ENCODE measurements around the gene PRCC. TPM values are rescaled to one million over a fixed set of nuclear protein-coding genes. Genes with fewer than 3 reads are reported as not detected.

The PRCC gene
- total RNA-seq, 1 donor from 2014 or later, result 60.9 TPM

DNA sequence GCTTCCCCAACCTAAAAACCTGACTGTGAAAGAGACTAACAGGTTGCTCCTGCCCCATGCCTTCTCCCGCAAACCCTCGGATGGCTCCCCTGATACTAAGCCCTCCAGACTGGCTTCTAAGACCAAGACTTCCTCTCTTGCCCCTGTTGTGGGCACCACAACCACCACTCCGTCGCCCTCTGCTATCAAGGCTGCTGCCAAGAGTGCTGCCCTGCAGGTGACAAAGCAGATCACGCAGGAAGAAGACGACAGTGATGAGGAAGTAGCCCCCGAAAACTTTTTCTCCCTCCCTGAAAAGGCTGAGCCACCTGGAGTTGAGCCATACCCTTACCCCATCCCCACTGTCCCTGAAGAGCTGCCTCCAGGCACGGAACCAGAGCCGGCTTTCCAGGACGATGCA is 19.3 kb downstream of the PRCC start:
- no peak overlapping the region for H3K27ac Mint-ChIP-seq (ENCODE audit: unreplicated experiment)
- no peak for DNase-seq (ENCODE audit: low spot score)
- H3K4me1 Mint-ChIP-seq (ENCODE audit: low read depth), result peaks cover 3% of the 10 kb centered on the region
- no peaks in the 10 kb centered on the region for H3K9me3 Mint-ChIP-seq (ENCODE audit: low read depth)
- H3K36me3 Mint-ChIP-seq (ENCODE audit: low read depth), result peaks cover 23% of the 10 kb centered on the region
- H3K4me3 Mint-ChIP-seq (ENCODE audit: unreplicated experiment), result no peak overlapping the region
- H3K27me3 Mint-ChIP-seq (ENCODE audit: low read depth), result no peaks in the 10 kb centered on the region
- TF ChIP-seq, protein P1, sequence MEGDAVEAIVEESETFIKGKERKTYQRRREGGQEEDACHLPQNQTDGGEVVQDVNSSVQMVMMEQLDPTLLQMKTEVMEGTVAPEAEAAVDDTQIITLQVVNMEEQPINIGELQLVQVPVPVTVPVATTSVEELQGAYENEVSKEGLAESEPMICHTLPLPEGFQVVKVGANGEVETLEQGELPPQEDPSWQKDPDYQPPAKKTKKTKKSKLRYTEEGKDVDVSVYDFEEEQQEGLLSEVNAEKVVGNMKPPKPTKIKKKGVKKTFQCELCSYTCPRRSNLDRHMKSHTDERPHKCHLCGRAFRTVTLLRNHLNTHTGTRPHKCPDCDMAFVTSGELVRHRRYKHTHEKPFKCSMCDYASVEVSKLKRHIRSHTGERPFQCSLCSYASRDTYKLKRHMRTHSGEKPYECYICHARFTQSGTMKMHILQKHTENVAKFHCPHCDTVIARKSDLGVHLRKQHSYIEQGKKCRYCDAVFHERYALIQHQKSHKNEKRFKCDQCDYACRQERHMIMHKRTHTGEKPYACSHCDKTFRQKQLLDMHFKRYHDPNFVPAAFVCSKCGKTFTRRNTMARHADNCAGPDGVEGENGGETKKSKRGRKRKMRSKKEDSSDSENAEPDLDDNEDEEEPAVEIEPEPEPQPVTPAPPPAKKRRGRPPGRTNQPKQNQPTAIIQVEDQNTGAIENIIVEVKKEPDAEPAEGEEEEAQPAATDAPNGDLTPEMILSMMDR (IDR thresholded peaks at IDR 0.05), result no peak

- Mint-ChIP-seq H3K4me1 (ENCODE audit: low read depth) (no peaks in the 10 kb centered on the region), H3K4me3 (ENCODE audit: unreplicated experiment) (no peak overlapping the region), H3K9me3 (ENCODE audit: low read depth) (no peaks in the 10 kb centered on the region), H3K27ac (ENCODE audit: unreplicated experiment) (no peak overlapping the region), H3K27me3 (ENCODE audit: low read depth) (no peaks in the 10 kb centered on the region), H3K36me3 (ENCODE audit: low read depth) (peaks cover 22% of the 10 kb centered on the region)
- DNase-seq (ENCODE audit: low spot score), result no peak
- TF ChIP-seq, protein P1 (IDR thresholded peaks at IDR 0.05), result no peak
These were observed 20.8 kb downstream of the PRCC start for GRCh38 chr1:156788136-156788535.

- H3K36me3 Mint-ChIP-seq (ENCODE audit: low read depth), result peaks cover 29% of the 10 kb centered on the region
- TF ChIP-seq, protein P1 (IDR thresholded peaks at IDR 0.05), result no peak
- DNase-seq (ENCODE audit: low spot score), result no peak
- no peaks in the 10 kb centered on the region for H3K9me3 Mint-ChIP-seq (ENCODE audit: low read depth)
- H3K27me3 Mint-ChIP-seq (ENCODE audit: low read depth), result no peaks in the 10 kb centered on the region
- H3K4me3 Mint-ChIP-seq (ENCODE audit: unreplicated experiment), result no peak overlapping the region
- no peaks in the 10 kb centered on the region for H3K4me1 Mint-ChIP-seq (ENCODE audit: low read depth)
- H3K27ac Mint-ChIP-seq (ENCODE audit: unreplicated experiment), result no peak overlapping the region
These were observed 22.4 kb downstream of the PRCC start for GRCh38 chr1:156789621-156790318.

- Mint-ChIP-seq H3K27ac (ENCODE audit: unreplicated experiment) (no peak overlapping the region), H3K9me3 (ENCODE audit: low read depth) (no peaks in the 10 kb centered on the region), H3K4me1 (ENCODE audit: low read depth) (peaks cover 3% of the 10 kb centered on the region), H3K36me3 (ENCODE audit: low read depth) (peaks cover 32% of the 10 kb centered on the region), H3K4me3 (ENCODE audit: unreplicated experiment) (no peak overlapping the region), H3K27me3 (ENCODE audit: low read depth) (no peaks in the 10 kb centered on the region)
- TF ChIP-seq, protein P1 (IDR thresholded peaks at IDR 0.05), result no peak
- no peak for DNase-seq (ENCODE audit: low spot score)
These were observed 27.4 kb downstream of the PRCC start for GRCh38 chr1:156794506-156795373.

DNA sequence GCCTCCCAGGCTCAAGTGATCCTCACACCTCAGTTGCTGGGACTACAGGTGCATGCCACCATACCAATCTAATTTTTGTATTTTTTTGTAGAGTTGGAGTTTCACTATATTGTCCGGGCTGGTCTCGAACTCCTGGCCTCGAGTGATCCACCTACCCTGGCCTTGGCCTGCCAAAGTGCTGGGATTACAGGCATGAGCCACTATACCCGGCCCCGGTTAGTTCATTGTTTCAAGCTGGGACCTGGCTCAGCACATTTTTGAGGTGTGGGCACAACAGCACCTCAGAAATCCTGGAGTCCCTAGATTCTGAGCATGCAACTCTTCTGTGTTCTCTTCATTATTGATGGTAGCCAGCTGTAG is 28.0 kb downstream of the PRCC start:
- peaks cover 32% of the 10 kb centered on the region for H3K36me3 Mint-ChIP-seq (ENCODE audit: low read depth)
- H3K27me3 Mint-ChIP-seq (ENCODE audit: low read depth), result no peaks in the 10 kb centered on the region
- DNase-seq (ENCODE audit: low spot score), result no peak
- TF ChIP-seq, protein P1 (IDR thresholded peaks at IDR 0.05), result no peak
- H3K27ac Mint-ChIP-seq (ENCODE audit: unreplicated experiment), result no peak overlapping the region
- H3K4me1 Mint-ChIP-seq (ENCODE audit: low read depth), result peaks cover 3% of the 10 kb centered on the region
- H3K4me3 Mint-ChIP-seq (ENCODE audit: unreplicated experiment), result no peak overlapping the region
- H3K9me3 Mint-ChIP-seq (ENCODE audit: low read depth), result no peaks in the 10 kb centered on the region
